MM.1S (cell line): ENCODE measurements around the gene CCDC88B.

ENCODE experiments used
- DNase-seq: peaks from one replicate; pipeline ENCODE4 v3.0.0-alpha.2; 2015
- H2AFZ ChIP-seq: fragments of 300-600 bp; sonication (generic); 2 replicates; pipeline ENCODE4 v1.6.0; 2016; ENCODE audit warnings: antibody characterized with exemption, low read length
- H3F3A ChIP-seq: fragments of 300-600 bp; sonication (generic); 2 replicates; pipeline ENCODE4 v1.6.1; 2016; ENCODE audit warnings: mild to moderate bottlenecking, antibody characterized with exemption, low read length, moderate library complexity, mixed read lengths; ENCODE audit not compliant: insufficient read depth
- H3K27ac ChIP-seq: fragments of 300-600 bp; sonication (generic); 2 replicates; pipeline ENCODE4 v1.5.1; 2016; ENCODE audit warnings: mild to moderate bottlenecking, low read length
- H3K27me3 ChIP-seq: fragments of 300-600 bp; sonication (generic); replicated peaks from 2 replicates; pipeline ENCODE4 v1.6.0; 2016; ENCODE audit warnings: low read length; ENCODE audit not compliant: insufficient read depth
- H3K36me3 ChIP-seq: fragments of 300-600 bp; sonication (generic); replicated peaks from 2 replicates; pipeline ENCODE4 v1.6.1; 2016; ENCODE audit warnings: mild to moderate bottlenecking, low read length, mixed read lengths; ENCODE audit not compliant: insufficient read depth
- H3K4me1 ChIP-seq: fragments of 300-600 bp; sonication (generic); 2 replicates; pipeline ENCODE4 v1.6.1; 2016; ENCODE audit warnings: low read length, mixed read lengths
- H3K4me2 ChIP-seq: fragments of 300-600 bp; sonication (generic); 2 replicates; pipeline ENCODE4 v1.6.0; 2016; ENCODE audit warnings: low read depth, low read length
- H3K4me3 ChIP-seq: fragments of 300-600 bp; sonication (generic); 2 replicates; pipeline ENCODE4 v1.5.1; 2016; ENCODE audit warnings: low read length, mixed read lengths
- H3K79me2 ChIP-seq: fragments of 300-600 bp; sonication (generic); 2 replicates; pipeline ENCODE4 v1.6.1; 2016; ENCODE audit warnings: mixed run types, low read length, mixed read lengths
- H3K9ac ChIP-seq: fragments of 300-600 bp; sonication (generic); 2 replicates; pipeline ENCODE4 v1.6.1; 2016; ENCODE audit warnings: low read length, mixed read lengths
- H3K9me2 ChIP-seq: fragments of 300-600 bp; sonication (generic); replicated peaks from 2 replicates; pipeline ENCODE4 v1.6.1; 2016; ENCODE audit warnings: mild to moderate bottlenecking, low read length, mixed read lengths; ENCODE audit not compliant: insufficient read depth
- H3K9me3 ChIP-seq: fragments of 300-600 bp; sonication (generic); replicated peaks from 2 replicates; pipeline ENCODE4 v1.6.1; 2016; ENCODE audit warnings: mild to moderate bottlenecking, low read length, mixed read lengths; ENCODE audit not compliant: insufficient read depth
- H4K20me1 ChIP-seq: fragments of 300-600 bp; sonication (generic); 2 replicates; pipeline ENCODE4 v1.6.1; 2016; ENCODE audit warnings: mild to moderate bottlenecking, low read length, moderate library complexity, mixed read lengths; ENCODE audit not compliant: insufficient read depth
- EZH2 ChIP-seq: fragments of 300-600 bp; sonication (generic); optimal IDR thresholded peaks from 2 replicates; pipeline ENCODE3; 2017; ENCODE audit warnings: low read depth, mild to moderate bottlenecking, antibody characterized with exemption, low read length, mixed read lengths
- EZH2phosphoT487 ChIP-seq: fragments of 300-600 bp; sonication (generic); IDR thresholded peaks from 2 replicates; pipeline ENCODE4 v1.6.1; 2018; ENCODE audit warnings: antibody characterized with exemption, low read length
- TF ChIP-seq, protein P1 (sequence below): fragments of 300-600 bp; sonication (generic); IDR thresholded peaks from 2 replicates; pipeline ENCODE4 v1.5.1; 2016; ENCODE audit warnings: antibody characterized with exemption, low read length, mixed read lengths

Gene CCDC88B

DNA sequence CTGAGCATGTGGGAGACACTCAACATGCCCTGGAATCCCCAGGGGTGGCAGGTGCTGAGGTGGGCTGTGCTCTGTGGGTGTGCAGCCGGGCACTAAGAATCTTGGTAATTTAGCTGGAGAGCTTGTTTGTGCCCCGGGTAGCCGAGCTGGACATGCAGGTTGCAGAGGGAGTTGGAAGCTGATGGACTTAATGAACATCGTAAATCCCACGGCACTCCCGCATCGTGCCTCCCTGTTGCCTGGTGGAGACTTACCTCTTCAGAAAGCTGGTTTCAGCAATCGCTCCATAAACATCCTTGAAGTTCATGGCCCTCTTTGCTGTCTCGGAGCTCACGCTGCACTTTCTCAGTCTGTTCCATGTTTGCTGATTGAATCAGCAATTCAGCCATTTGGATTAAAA is 48.9 kb downstream of the CCDC88B start:
- DNase-seq = no peak
- H3K4me3 ChIP-seq = no peak overlapping the region
- no peak overlapping the region for H3K9ac ChIP-seq
- TF ChIP-seq EZH2phosphoT487 = no peak
- no peak for TF ChIP-seq EZH2
- TF ChIP-seq, protein P1, sequence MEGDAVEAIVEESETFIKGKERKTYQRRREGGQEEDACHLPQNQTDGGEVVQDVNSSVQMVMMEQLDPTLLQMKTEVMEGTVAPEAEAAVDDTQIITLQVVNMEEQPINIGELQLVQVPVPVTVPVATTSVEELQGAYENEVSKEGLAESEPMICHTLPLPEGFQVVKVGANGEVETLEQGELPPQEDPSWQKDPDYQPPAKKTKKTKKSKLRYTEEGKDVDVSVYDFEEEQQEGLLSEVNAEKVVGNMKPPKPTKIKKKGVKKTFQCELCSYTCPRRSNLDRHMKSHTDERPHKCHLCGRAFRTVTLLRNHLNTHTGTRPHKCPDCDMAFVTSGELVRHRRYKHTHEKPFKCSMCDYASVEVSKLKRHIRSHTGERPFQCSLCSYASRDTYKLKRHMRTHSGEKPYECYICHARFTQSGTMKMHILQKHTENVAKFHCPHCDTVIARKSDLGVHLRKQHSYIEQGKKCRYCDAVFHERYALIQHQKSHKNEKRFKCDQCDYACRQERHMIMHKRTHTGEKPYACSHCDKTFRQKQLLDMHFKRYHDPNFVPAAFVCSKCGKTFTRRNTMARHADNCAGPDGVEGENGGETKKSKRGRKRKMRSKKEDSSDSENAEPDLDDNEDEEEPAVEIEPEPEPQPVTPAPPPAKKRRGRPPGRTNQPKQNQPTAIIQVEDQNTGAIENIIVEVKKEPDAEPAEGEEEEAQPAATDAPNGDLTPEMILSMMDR = no peak
- H3K27me3 ChIP-seq = peaks cover 88% of the 10 kb centered on the region
- H3F3A ChIP-seq = no peaks in the 10 kb centered on the region
- H3K9me3 ChIP-seq = no peaks in the 10 kb centered on the region
- H3K36me3 ChIP-seq = no peaks in the 10 kb centered on the region
- H3K27ac ChIP-seq = no peak overlapping the region
- H3K9me2 ChIP-seq = no peaks in the 10 kb centered on the region
- no peaks in the 10 kb centered on the region for H3K4me1 ChIP-seq
- no peak overlapping the region for H2AFZ ChIP-seq
- H3K79me2 ChIP-seq = no peaks in the 10 kb centered on the region
- no peak overlapping the region for H3K4me2 ChIP-seq
- H4K20me1 ChIP-seq = no peaks in the 10 kb centered on the region

DNA sequence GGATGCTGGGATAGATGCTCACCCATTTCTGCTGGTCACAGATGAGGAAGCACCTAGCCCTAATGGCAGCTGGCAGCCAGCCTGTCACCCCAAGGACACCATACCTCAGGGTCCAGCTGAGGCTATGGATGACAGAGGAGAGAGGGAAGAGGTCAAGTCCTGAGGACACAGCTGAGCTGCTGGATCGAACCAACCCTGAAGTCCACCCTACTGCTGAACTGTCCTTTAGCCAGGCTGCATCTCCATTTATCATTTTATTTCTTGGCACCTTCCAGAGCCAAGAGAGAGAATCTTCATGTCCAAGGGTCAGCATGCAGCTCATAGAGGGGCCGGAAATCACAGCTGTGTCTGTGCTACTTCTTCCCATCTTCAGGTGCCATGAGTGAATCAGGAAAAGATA is 49.8 kb downstream of the CCDC88B start:
- H3K27ac ChIP-seq = no peak overlapping the region
- H3F3A ChIP-seq = no peaks in the 10 kb centered on the region
- H4K20me1 ChIP-seq = no peaks in the 10 kb centered on the region
- DNase-seq = no peak
- no peak overlapping the region for H2AFZ ChIP-seq
- no peaks in the 10 kb centered on the region for H3K4me1 ChIP-seq
- H3K9ac ChIP-seq = no peak overlapping the region
- no peak overlapping the region for H3K4me2 ChIP-seq
- H3K4me3 ChIP-seq = no peak overlapping the region
- TF ChIP-seq EZH2phosphoT487 (no peak), EZH2 (no peak)
- TF ChIP-seq, protein P1 = no peak
- no peaks in the 10 kb centered on the region for H3K79me2 ChIP-seq
- H3K27me3 ChIP-seq = peaks cover 85% of the 10 kb centered on the region
- no peaks in the 10 kb centered on the region for H3K9me3 ChIP-seq
- H3K36me3 ChIP-seq = no peaks in the 10 kb centered on the region
- H3K9me2 ChIP-seq = no peaks in the 10 kb centered on the region

DNA sequence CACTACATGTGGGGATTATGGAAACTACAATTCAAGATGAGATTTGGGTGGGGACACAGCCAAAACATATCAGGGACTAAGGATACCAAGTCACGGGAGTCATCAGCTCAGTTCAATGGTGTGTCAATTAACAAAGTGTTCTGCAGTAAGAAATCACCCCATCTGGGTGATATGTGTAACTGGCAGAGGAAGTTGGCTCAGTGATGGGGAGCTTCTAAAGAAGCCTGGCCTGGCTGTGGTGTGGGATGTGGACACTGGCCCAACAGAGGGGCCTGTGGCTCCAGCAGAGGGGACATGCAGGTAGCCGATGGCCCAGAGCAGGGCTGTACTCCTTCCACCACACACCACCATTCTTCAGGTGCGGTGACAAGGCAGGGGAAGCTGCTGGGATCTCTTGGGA is 50.6 kb downstream of the CCDC88B start:
- H3K27ac ChIP-seq = no peak overlapping the region
- no peak for DNase-seq

More for the DNA sequence above, 50.6 kb downstream of the CCDC88B start:
- H3K9me2 ChIP-seq = no peaks in the 10 kb centered on the region
- no peaks in the 10 kb centered on the region for H3K4me1 ChIP-seq
- no peaks in the 10 kb centered on the region for H3K9me3 ChIP-seq
- H3K79me2 ChIP-seq = no peaks in the 10 kb centered on the region
- H2AFZ ChIP-seq = no peak overlapping the region
- no peaks in the 10 kb centered on the region for H3F3A ChIP-seq
- peaks cover 85% of the 10 kb centered on the region for H3K27me3 ChIP-seq
- no peak overlapping the region for H3K4me3 ChIP-seq
- no peaks in the 10 kb centered on the region for H4K20me1 ChIP-seq
- no peaks in the 10 kb centered on the region for H3K36me3 ChIP-seq
- H3K4me2 ChIP-seq = no peak overlapping the region
- TF ChIP-seq, protein P1 = no peak
- TF ChIP-seq EZH2phosphoT487 (no peak), EZH2 (no peak)
- H3K9ac ChIP-seq = no peak overlapping the region
